ENCODE data around the gene VPS9D1. TPM values are rescaled to one million over a fixed set of nuclear protein-coding genes. Genes with fewer than 3 reads are reported as not detected.

Gene VPS9D1
- total RNA-seq, 1 donor from 2014 or later = 3.4 TPM

DNA sequence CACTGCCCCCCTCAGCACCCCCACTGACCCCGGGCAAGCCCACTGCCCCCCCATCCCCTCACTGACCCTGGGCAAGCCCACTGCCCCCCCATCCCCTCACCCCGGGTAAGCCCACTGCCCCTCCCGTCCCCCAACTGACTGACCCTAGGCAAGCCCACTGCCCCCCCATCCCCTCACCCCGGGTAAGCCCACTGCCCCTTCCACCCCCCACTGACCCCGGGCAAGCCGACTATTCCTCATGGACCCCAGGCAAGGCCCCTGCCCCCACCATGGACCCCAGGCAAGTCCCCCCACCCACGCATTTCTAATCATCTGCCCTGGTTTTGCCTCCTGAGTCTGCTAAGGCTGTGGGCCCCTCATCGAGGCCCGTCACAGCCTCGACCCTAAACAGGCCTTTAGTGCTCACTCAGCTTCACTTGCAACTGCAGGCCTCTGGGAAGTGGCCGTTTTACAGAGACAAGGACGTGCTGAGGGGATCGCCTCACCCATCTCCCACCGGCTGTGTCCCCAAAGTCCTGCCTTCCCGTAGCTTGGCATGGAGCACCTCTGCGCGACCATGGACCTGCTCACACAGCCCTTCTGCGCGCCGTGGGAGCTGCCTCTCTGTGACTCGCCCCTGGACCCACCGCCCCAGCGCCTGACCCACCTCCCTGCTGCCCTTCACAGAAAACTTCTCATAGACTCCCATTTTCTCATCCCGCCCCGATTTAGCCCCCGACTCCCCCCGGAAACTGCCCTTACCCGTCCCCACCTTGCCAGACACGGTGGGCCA lies 3.6 kb downstream of the VPS9D1 start:
- DNase-seq (ENCODE audit: low read depth) = no peak
- H3K4me3 ChIP-seq (ENCODE audit: low read depth, low read length) = no peak overlapping the region
- peaks cover 3% of the 10 kb centered on the region for H3K36me3 ChIP-seq (ENCODE audit: control insufficient read depth, insufficient read depth, low read length)
- no peak for TF ChIP-seq CTCF (IDR thresholded peaks at IDR 0.05; ENCODE audit: insufficient read depth, low read length, severe bottlenecking)
- no peaks in the 10 kb centered on the region for H3K27me3 ChIP-seq (ENCODE audit: control insufficient read depth, insufficient read depth, low read length)
- no peak for FAIRE-seq

DNA sequence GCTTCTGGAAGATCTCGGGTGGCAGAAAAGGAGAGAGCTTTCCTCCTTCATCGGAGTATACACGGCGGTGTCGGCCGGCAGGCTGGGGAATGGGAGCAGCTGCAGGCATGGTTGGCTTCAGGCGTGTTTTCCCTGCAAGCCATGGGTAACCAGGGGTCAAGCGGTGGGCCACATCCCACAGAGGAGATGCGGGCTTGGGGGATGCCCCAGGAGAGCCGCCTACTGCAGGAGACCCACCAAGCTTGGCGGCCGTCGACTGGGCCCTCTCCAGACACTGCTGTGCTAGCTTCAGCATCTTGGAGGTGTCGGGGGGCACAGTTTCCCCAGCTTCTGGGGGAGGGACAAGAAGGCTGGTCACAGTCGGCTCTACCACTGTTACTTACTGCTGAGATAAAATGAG lies 4.2 kb downstream of the VPS9D1 start:
- Histone ChIP-seq H3K27me3 (ENCODE audit: control insufficient read depth, insufficient read depth, low read length) (no peaks in the 10 kb centered on the region), H3K36me3 (ENCODE audit: control insufficient read depth, insufficient read depth, low read length) (peaks cover 3% of the 10 kb centered on the region), H3K4me3 (ENCODE audit: low read depth, low read length) (no peak overlapping the region)
- TF ChIP-seq CTCF (IDR thresholded peaks at IDR 0.05; ENCODE audit: insufficient read depth, low read length, severe bottlenecking) = no peak
- FAIRE-seq (no peak), DNase-seq (ENCODE audit: low read depth) (no peak)

DNA sequence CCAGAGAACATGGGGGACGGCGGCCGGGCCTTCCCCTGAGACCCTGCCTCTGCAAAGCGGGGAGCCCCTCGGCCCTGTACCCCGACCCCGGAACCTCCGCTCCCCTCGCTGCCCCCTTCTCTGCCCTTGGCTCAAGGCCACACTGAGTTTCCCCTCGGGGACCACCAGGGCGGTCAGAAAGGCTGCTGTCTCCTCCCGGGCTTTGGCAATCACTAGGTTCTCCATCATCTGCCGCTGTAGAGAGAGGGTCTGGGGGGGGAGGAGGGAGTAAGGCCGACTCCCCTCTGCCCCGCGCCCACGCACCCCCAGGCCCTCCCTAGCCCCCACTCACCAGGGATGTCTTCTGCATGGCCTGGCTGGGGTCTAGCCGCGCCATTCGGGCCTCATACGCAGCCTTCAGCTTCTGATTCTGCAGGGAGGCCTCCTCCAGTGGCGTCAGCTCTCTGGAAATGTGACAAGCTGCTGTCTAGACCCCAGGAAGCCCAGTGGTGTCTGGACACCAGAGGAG lies 8.4 kb downstream of the VPS9D1 start:
- no peak for TF ChIP-seq CTCF (IDR thresholded peaks at IDR 0.05; ENCODE audit: insufficient read depth, low read length, severe bottlenecking)
- peaks cover 3% of the 10 kb centered on the region for H3K36me3 ChIP-seq (ENCODE audit: control insufficient read depth, insufficient read depth, low read length)
- H3K4me3 ChIP-seq (ENCODE audit: low read depth, low read length) = peak overlapping the region; percentile 73
- H3K27me3 ChIP-seq (ENCODE audit: control insufficient read depth, insufficient read depth, low read length) = no peaks in the 10 kb centered on the region
- no peak for FAIRE-seq
- DNase-seq (ENCODE audit: low read depth) = no peak

- no peak for TF ChIP-seq CTCF (IDR thresholded peaks at IDR 0.05; ENCODE audit: insufficient read depth, low read length, severe bottlenecking)
- FAIRE-seq (no peak), DNase-seq (ENCODE audit: low read depth) (peak; percentile 23)
- peaks cover 3% of the 10 kb centered on the region for H3K36me3 ChIP-seq (ENCODE audit: control insufficient read depth, insufficient read depth, low read length)
- H3K4me3 ChIP-seq (ENCODE audit: low read depth, low read length) = peak overlapping the region; percentile 73
- H3K27me3 ChIP-seq (ENCODE audit: control insufficient read depth, insufficient read depth, low read length) = no peaks in the 10 kb centered on the region
Observed at GRCh38 chr16:89711601-89712273, 9.0 kb downstream of the VPS9D1 start.

DNA sequence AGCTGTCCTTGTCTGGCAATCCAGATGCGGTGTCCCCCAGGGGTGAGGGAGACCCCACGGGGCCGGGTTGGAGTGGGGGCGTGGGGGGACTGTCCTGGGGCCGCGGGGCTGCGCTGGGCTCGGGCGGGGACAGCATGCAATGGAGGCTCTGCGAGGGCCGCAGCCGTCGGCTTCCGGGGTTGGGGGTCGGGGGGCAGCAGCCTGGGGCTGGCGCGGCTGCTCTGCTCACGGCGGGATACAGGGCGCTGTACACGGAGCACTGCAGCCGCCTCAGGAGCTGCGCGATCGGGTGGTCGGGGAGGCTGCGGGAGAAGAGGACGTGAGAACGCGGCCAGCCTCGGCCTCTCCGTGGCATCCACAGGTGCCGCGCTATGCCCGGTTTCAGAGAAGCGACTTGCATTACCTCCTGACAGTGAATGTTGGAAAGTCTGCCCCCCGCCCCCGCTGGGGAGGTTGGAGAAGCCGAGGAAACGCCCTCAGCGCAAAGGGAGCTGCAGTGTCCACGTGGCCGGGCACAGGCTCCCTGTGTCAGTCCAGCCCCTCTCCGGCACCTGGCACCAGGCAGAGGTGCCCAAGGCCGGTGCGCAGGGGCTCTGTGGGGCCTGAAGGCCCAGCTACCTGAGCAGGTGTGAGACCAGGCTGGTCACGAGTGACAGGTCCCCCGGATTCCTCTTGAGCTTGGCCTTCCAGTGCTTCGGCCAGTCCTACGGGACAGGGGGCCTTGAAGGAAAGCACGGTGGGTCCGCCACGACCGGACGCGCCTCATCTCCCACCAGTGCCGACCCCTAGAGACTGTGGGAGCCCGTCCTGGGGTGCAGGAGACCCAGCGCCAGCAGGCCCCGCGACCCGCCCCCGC lies 9.8 kb downstream of the VPS9D1 start:
- DNase-seq (ENCODE audit: low read depth) (no peak), FAIRE-seq (no peak)
- Histone ChIP-seq H3K36me3 (ENCODE audit: control insufficient read depth, insufficient read depth, low read length) (peaks cover 2% of the 10 kb centered on the region), H3K4me3 (ENCODE audit: low read depth, low read length) (no peak overlapping the region), H3K27me3 (ENCODE audit: control insufficient read depth, insufficient read depth, low read length) (no peaks in the 10 kb centered on the region)
- TF ChIP-seq CTCF (IDR thresholded peaks at IDR 0.05; ENCODE audit: insufficient read depth, low read length, severe bottlenecking) = no peak
